ENCODE data around the gene TMBIM4. TPM values are rescaled to one million over a fixed set of nuclear protein-coding genes. Genes with fewer than 3 reads are reported as not detected.

Gene TMBIM4
- total and polyA plus RNA-seq, 2 donors (not counting 3 experiments of a cell fraction or from before 2014, with no cell fraction given): 74.1 to 370 TPM

GRCh38 chr12:66130267-66131066, 39.3 kb downstream of the TMBIM4 start, which contains the start of gene LLPH:
LLPH (minus strand) TSS chr12:66130750; CDS start chr12:66129106, 1,644 bp downstream.
- peak within 1 kb of the TSS; percentile 93 for H2AFZ ChIP-seq (ENCODE audit: low read depth, low read length)
- CTCF ChIA-PET: interaction anchor here (0.6 to 3.4 kb wide), 4 partner anchors 10 to 105 kb away, joined by 3 to 24 read pairs (median 6); partner anchors contain the start of gene TMBIM4
- TSS peak; percentile 87 for BruUV-seq (replicated peaks)
- H3K79me2 ChIP-seq (ENCODE audit: control insufficient read depth, insufficient read depth, low read length): peaks cover 22% of the 10 kb centered on the region
- no peaks in the 10 kb centered on the region for H3K9me1 ChIP-seq (replicated peaks; ENCODE audit: control insufficient read depth, extremely low read depth, insufficient read depth, low read length)
- peaks cover 0 to 1% of the 10 kb centered on the region in 2 experiments for H3K36me3 ChIP-seq (ENCODE audit: control insufficient read depth in 2 of 2, extremely low read depth in 1 of 2, insufficient read depth in 2 of 2, low read length in 2 of 2)
- peak within 1 kb of the TSS; percentile 74 for H3K4me2 ChIP-seq (ENCODE audit: insufficient read depth, low read length)
- H3K27ac ChIP-seq (ENCODE audit: insufficient read depth, low read depth, low read length): peak within 1 kb of the TSS; percentile 67
- H3K27me3 ChIP-seq (ENCODE audit: control insufficient read depth in 2 of 2, insufficient read depth in 2 of 2, low read length in 2 of 2): no peaks in the 10 kb centered on the region
- H4K20me1 ChIP-seq (replicated peaks; ENCODE audit: control insufficient read depth, extremely low read depth, insufficient read depth, low read length): no peaks in the 10 kb centered on the region
- no peak for TF ChIP-seq MYC (IDR thresholded peaks at IDR 0.05; ENCODE audit: low read depth, low read length)
- TF ChIP-seq FOS (IDR thresholded peaks at IDR 0.05; ENCODE audit: borderline replicate concordance, insufficient read depth, low read length): no peak
- TF ChIP-seq, protein P1, sequence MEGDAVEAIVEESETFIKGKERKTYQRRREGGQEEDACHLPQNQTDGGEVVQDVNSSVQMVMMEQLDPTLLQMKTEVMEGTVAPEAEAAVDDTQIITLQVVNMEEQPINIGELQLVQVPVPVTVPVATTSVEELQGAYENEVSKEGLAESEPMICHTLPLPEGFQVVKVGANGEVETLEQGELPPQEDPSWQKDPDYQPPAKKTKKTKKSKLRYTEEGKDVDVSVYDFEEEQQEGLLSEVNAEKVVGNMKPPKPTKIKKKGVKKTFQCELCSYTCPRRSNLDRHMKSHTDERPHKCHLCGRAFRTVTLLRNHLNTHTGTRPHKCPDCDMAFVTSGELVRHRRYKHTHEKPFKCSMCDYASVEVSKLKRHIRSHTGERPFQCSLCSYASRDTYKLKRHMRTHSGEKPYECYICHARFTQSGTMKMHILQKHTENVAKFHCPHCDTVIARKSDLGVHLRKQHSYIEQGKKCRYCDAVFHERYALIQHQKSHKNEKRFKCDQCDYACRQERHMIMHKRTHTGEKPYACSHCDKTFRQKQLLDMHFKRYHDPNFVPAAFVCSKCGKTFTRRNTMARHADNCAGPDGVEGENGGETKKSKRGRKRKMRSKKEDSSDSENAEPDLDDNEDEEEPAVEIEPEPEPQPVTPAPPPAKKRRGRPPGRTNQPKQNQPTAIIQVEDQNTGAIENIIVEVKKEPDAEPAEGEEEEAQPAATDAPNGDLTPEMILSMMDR (IDR thresholded peaks at IDR 0.05; ENCODE audit: extremely low read depth in 1 of 2, insufficient read depth in 1 of 2, low read depth in 1 of 2, low read length in 2 of 2): no peak
- TF ChIP-seq POLR2A (IDR thresholded peaks at IDR 0.05; ENCODE audit: low read depth, low read length): peak; percentile 82
- TF ChIP-seq GATA2 (IDR thresholded peaks at IDR 0.05; ENCODE audit: insufficient read depth, insufficient read length, low read depth, low read length): no peak
- peak; percentile 91 for TF ChIP-seq POLR2AphosphoS5 (IDR thresholded peaks at IDR 0.05; ENCODE audit: insufficient read depth, low read depth, low read length)
- no peak for TF ChIP-seq JUN (IDR thresholded peaks at IDR 0.05; ENCODE audit: borderline replicate concordance, insufficient read depth, insufficient read length, low read depth)
- TF ChIP-seq, protein P2, sequence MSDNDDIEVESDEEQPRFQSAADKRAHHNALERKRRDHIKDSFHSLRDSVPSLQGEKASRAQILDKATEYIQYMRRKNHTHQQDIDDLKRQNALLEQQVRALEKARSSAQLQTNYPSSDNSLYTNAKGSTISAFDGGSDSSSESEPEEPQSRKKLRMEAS (IDR thresholded peaks at IDR 0.05; ENCODE audit: insufficient read depth, insufficient read length): no peak
- TF ChIP-seq EZH2 (IDR thresholded peaks at IDR 0.05; ENCODE audit: borderline replicate concordance, low read depth, low read length, severe bottlenecking): no peak
- dilution Hi-C loops (cut with MboI; ENCODE audit: extremely low pct_ligation_motif_present, low sequenced_read_pairs): no loop called here
- H3K4me3 ChIP-seq (replicated peaks in 1 of 3; ENCODE audit: insufficient read depth in 1 of 3, low read depth in 1 of 3, low read length in 3 of 3): peak within 1 kb of the TSS; percentile 68 to 85 (median 82)
- FAIRE-seq (peak; percentile 91), DNase-seq (ENCODE audit: low read depth, low spot score) (peak; percentile 80)
- H3K9me3 ChIP-seq (replicated peaks; ENCODE audit: control insufficient read depth, insufficient read depth, low read length): no peaks in the 10 kb centered on the region
- H3K9ac ChIP-seq (replicated peaks; ENCODE audit: extremely low read depth, insufficient read depth, low read length): peak within 1 kb of the TSS; percentile 86
- intact Hi-C loops (cut with micrococcal nuclease): loop anchor here (1.0 to 5.0 kb wide), 2 partner anchors 39 to 277 kb away; partner anchors contain the start of gene TMBIM4
- POLR2A ChIA-PET: interaction anchor here (2.1 kb wide), 1 partner anchor 39 kb away, joined by 7 read pairs; the partner anchor contains the start of gene TMBIM4
- H3K4me1 ChIP-seq (ENCODE audit: control insufficient read depth, extremely low read depth, insufficient read depth, low read length): peaks cover 16% of the 10 kb centered on the region
